Measurements from ENCODE around the gene ZBTB2.
"Not testable (repeated sequence)": the region's sequence is repeated elsewhere in the genome, so short reads cannot be mapped to it uniquely, and the experiment has no call there.

ZBTB2 gene

DNA sequence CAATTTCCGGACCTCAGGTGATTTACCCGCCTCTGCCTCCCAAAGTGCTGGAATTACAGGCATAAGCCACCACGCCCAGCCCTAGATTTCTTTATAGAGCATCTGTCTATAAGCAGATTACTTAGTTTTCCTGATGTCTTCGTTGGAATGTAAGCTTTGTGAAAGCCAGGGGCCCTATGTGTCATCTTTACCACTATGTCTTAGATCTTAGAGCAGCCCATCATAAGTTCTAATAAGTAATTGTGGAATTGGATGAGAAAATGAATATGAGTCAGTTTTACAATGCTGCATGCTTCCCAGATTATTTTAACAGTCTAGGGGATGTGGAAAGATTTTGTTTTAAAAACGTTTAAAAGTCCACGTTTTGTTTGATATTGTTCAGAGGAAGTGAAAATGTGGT, 9.1 kb upstream of the ZBTB2 start:
- DNase-seq: no peak

DNA sequence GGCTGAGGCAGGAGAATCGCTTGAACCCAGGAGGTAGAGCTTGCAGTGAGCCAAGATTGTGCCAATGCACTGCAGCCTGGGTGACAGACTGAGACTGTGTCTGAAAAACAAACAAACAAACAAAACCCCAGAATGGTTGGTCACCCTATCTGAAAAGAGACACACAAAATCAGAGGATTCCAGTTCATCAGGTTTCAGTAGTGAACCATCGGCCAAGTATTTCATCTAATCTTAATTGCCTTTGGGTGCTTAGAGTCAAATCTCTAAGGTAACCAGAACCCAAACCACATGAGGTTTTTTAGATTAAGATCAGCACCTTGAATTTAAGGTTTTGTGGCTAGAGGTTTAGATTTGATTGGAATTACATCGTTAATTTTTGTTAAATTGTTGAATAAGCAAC, 8.3 kb upstream of the ZBTB2 start:
- no peak for DNase-seq

DNA sequence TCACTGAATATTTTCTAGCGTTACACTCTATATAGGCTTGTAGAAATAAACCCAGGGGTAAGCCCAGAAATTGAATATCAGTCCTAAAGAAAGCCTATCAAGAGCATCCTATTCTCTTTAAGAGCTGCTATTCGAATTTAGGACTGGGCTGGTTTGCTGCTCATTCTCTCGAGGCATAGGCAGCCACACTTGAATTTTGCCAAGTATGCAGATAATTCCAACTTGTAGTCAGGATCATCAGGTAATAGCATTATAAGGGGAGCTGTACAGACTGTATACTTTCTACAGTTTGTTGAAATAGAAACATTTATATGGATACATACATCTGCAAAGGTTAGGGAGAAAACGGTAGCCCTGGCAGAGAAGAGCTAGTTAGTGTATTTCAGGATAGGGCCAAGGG, 2.1 kb upstream of the ZBTB2 start:
- DNase-seq: no peak

DNA sequence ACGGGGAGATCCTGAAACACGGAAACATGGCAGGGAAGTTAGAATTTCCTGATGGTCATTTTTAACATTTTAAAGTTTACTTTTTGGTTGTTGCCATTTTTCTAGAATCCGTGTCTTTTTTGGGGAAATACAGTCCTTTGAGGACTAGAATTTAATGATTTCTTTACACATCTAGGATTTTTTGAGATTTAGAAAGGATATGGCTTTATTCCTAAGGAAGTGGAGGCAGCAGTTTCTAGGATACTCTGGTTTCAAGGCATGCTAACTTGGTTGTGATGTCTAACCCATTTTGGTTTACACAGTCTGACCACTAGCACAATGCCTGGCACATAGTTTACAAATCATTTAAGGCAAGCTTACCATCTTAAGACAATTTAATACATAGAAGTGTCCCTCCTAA, 1.1 kb upstream of the ZBTB2 start:
- no peak for DNase-seq

DNA sequence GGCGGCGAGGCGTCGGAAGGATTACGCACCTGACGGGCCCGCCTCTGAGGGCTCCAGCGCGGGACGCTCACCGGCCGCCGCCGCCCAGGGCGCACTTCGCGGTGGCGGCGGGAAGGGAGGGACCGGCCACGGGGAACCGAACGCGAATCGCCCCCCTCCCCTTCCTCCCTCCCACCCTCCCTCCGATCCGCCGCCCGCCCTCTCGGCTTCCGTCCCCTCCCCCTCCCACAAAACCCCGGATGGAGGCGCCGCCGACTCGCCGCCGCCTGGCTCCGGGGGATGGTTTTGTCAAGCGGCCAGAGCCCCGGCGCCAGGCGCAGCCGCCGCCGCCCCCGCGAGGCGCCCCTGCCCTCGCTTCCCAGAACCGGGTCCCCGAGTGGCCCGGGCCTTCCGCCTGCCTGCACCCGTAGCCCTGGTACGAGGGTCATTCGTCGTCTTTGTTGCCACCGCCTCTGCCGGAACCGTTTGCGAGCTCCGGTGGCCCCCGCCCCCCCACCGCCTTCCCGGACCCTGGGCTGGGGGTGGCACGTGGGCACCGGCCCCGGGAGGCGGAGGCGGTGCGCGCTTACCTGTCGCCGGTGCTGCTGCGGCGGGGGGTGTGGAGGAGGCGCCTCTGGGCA, 398 bp downstream of the ZBTB2 start:
- peak; percentile 91 for DNase-seq

DNA sequence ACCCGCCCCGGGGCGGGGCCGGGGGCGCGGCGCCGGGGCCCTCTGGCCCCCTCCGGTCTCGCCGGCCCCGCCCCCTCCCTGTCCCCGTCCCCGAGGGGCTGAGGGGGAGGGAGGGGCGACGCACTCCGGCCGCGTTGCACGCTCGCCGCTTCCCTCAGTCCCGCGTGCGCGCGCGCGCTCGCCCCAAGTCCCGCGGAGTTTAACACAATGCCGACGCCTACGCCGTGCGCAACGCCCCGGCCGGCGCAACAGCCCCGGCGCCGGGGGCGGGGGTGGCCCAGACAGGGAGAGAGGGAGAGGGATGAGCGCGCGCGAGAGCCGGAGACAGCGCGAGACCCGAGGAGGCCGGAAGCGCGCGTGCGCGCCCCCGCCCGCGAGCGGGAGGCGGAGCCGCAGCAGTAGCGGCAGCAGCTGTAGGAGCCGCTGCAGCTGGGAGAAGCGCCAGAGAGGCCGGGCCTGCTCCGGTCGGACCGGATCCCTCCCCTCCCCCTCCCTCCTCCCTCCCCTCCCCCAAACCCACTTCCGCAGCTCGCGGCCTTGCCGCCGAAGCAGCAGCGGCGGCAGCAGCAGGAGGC, 996 bp downstream of the ZBTB2 start:
- peak; percentile 98 for DNase-seq

DNA sequence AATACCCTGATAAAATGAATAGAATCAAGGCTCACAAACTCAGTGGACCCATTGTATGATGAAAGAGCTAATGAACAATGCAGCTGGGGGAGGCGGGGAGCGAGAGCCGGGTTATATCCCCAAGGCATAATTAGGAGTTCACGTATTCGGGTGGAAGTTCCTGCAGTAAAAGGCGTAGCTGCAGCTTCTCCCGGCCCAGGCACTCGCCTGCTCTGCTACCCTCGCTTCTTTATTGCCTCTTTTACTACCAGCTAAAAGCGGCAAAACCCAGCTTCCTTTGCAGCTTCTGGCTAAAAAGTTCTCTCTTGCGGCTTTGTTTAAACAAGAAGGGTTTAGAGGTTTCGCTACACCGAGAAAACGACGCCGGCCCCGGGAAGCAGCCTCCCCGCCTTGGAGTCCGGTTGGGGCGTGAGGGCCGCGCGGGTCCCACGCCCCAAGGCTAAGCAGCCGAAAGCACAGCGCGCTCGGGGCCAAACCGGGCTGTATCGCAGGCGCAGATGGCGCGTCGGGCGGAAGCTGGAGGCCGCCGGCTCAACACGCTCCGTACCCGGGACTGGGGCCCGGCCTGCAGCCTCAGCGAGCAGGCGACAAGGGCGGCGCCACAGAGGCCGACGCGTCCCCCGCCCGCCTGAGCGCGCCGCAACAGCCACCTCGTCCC, 1.6 kb downstream of the ZBTB2 start:
- DNase-seq: no peak

DNA sequence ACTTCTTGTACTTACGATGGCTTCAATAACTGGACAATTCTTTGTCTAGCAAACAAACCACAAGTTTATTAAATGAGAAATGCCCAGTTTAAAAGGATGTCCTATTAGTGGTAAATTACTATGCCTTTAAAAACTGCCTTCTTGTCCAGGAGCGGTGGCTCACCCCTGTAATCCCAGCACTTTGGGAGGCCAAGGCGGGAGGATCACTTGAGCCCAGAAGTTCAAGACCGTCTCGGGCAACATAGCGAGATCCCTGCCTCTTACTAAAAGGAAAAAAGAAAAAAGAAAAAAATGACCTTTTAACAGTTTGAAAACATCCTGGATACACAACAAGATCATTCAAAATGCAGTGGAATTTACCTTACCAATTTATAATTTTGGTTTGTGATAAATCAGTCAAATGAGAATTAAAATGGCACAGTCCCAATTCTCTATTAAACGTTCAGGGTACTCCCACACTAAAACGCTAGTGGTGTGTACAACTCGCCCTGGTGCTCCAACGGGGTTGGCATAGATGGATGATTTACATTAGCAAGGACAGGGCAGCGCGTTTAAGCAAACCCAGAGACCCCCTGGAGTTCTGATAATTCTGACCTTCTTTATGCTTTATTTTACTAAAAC, 2.3 kb downstream of the ZBTB2 start:
- DNase-seq: no peak

DNA sequence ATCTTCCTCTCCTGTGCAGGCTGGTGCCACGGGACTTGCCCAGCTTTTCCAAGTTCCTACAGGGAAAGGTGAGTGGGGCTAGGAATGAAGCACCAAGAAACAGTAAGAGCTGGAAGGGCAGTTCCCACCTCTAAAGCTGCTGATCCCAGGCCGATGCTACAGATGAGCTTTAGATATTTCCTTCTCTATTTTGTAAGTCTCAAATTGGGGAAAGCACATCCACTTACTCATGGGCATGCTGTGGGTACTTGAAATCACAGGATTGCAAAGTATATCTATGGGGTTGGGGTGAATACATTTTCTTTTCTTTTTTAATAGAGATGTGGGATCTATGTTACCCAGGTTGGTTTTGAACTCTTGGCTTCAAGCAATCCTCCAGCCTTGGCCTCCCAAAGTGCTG, 3.1 kb downstream of the ZBTB2 start:
- DNase-seq: no peak

DNA sequence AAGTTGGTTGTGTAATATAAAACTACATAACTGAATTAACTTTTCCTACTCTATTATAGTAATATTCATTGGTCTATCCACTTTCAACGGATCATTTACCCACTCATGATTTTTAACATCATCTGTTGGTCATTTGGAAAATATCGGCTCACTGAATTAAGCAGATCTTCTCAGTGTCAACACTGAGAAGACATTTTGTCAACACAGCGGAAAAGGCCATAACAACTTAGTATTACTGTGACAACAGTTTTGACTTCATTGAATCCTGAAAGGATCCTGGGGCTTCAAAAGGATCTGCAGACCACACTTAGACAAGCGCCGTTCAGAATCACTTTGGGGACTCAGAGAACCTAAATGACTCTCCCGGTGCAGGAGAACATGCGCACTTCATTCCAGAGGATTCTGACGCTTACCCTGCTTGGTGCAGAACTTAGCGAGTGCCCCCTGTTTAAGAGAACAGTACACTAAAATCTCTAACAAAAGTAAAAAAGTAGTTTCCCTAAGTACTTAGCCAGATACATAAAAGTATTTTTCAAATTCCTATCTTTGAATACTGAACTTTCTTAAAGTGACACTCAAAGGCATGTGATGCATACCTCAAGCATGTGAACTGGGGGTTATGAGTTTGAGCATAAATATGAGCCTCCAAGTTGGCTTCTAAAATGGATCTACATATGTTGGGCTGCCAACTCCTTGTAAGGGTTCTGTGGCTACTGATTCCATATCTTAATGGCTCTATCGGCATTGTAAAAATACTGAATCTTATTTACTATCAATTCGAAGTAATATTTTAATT, 4.0 kb downstream of the ZBTB2 start:
- DNase-seq: no peak

DNA sequence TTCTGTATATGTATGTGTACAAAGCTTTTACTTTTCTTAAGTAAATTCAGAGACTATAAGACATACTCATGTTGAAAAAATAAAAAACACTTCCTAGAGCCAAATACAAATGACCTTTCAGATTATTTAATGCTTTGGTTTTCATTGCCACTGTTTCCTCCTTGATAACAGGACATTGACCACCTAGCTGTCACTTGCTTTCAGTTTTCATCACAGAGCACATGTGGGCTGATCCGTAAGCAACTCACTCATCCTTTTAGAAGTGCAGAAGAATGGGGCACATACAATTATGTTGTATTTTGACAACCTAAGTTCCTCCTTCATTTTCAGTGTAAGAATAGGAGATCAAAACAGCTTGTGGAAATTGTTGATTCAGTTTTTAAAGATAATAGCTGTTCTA, 6.2 kb downstream of the ZBTB2 start:
- no peak for DNase-seq

DNA sequence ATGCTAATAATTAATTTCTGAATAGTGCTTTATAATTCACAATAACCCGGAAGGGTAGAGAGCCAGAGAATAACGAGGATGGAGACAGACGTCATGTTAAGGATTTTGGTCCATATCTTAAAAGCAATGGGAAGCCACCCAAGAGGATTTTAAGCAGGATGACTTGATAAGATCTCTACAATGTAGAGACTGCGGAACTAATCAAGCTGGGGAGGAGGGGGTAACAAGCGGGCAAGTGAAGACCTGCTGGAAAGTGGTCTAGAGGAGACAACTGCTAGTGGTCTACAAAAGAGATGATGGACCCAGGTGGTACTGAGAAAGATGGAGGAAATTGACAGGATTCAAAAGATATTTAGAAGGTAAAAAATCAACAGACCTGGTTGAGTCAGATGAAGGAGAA, 7.2 kb downstream of the ZBTB2 start:
- no peak for DNase-seq

DNA sequence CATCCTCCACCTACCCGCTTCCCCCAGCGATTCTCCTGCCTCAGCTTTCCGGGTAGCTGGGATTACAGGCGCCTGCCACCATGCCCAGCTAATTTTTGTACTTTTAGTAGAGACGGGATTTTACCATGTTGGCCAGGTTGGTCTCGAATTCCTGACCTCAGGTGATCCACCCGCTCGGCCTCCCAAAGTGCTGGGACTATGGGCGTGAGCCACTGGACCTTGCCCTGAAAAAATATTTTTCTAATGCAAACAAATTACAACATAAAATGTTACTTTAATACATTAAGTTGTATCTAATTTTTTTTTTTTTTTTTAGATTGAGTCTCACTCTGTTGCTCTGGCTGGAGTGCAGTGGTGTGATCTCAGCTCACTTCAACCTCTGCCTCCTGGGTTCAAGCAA, 8.7 kb downstream of the ZBTB2 start:
- DNase-seq: not testable (repeated sequence)

DNA sequence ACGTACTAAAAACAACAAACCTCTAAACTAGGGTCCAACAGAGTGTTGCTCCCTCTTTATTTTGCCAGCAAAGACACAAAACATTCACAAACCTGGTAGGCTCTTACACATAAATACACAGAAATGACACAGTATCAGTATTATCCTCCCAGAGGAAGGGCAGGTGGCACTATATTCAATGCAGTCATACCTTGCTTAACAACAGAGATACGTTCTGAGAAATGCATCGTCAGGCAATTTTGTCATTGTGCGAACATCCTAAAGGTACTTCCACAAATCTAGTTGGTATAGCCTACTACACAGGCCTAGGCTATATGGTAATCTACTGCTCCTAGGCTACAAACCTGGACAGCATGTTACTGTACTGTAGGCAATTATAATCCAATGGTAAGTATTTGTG, 9.6 kb downstream of the ZBTB2 start:
- DNase-seq: no peak

DNA sequence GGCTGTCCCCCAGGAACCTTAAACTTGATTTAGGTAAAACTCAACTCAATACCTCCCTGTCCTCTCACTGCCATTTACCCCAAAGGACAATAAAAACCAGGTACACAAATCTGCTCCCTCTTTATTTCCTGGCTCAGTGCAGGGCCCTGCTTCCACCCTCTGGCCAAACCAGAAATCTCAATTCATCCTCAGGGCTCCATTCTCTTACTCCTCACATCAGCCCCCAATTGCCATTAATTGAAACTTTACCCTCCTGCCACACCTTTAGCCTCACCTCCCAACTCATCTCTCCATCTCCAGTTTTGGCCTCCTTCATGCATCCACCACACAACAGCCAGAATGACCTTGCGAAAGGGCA, 10.5 kb downstream of the ZBTB2 start:
- no peak for DNase-seq

DNA sequence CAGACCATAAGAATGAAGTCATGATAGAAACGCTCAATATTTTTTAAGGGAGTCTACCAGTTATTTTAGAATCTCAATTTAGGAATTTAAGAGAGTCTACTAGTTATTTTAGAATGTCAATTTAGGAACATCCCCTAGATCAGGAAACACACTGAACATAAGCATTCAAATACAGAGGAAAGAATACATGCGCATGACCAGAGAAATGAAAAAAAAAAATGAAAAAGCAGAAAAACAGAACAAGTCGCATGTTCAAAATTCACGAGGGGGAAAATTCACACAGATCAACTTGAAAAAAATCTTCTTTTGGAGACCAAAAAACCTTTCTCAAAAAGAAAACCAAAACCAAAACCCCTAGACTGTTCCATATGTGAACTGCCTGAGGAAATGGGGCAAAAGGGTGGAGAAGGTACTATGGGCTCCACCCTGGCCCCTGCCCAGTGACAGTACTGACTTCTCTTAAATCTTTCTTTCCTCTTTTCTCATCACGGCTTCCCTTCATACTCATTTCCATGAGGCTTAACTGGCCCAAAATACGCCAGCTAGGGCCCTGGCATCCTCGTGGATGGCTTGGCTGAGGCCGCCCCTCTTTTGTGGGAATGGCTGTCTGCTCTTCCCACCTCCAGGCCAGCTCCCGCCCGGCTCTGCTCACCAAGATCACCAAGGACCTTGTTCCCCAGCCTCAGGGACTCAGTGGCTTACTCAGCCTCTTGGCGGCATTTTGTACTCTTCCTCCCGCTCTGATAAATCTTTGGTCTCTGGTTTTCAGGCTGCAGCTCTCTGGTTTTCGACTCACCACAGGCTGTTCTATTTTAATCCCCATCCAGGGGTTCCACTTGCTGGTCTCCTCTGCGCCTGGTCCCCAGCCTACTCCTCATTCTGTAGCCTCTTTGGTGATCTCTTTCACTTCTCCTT, 11.2 kb downstream of the ZBTB2 start:
- no peak for DNase-seq

DNA sequence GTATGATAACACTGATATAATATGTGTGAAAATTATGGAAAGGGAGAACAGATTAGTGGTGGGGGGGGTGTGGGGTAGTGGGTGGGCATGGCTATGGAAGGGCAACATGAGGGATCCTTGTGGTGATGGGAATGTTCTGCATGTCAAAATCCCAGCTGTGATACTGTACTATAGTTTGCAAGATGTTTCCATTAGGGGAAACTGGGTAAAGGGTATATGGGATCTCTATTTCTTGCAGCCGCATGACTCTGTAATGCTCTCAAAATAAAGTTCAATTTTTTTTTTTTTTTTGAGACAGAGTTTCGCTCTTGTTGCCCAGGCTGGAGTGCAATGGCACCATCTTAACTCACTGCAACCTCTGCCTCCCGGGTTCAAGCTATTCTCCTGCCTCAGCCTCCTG, 14.3 kb downstream of the ZBTB2 start:
- DNase-seq: no peak

DNA sequence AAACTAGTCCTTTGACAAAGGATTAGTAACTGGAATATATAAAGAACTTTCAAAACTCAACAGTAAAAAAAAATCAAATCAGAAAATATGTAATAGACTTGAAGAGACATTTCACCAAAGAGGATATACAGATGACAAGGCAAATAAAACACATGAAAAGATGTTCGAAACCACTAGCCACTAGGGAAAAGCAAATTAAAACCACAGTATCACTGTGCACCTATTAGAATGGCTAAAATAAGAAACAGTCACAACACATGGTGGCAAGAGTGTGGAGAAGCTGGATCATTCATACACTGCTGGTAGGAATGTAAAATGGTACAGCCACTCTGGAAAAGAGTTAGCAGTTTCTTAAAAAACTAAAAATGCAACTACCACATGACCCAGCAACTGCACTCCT, 14.9 kb downstream of the ZBTB2 start:
- DNase-seq: no peak

DNA sequence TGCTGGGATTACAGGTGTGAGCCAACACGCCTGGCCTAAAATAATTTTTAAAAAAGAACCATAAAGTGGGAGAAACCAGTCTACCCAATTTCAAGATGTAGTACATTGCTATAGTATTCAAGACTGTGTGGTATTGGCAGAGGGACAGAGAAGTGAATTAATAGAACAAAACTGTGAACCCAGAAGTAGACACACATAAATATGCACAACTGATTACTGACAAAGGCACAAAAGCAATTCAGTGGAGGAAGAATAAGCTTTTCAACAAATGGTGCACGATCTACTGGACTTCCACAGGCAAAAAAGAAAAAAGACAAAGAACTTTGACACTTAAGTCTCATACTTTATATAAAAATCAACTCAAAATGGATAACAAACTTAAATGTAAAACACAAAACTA, 15.5 kb downstream of the ZBTB2 start:
- DNase-seq: no peak

DNA sequence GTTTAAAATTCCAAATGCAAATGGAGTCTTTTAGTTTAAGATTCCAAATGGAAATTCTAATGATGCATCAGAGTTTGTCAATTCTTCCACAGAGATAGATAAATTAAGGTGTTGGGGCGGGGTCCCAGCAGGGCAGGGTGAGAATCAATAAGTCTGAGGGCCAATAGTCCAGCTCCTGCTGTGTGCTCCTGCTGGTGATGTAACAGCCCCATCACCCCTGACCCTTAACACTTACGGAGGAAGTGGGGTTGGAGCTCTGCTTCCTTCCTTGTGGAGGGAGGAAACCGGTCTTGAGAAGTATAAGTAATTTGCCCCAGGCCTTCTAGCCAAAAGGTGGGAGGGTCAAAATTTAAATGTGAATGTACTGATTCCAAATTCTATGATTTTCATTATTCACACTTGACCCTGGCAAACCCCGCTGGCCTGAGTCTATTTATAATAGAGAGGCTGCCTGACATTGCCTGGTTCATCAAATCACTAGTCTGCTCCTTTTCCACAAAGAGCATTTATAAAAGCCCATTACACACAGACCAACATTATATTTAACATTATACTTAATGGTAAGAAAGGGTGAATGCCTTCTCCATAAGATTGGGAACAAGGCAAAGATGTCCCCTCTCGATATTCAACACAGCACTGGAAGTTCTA, 17.2 kb downstream of the ZBTB2 start:
- no peak for DNase-seq

DNA sequence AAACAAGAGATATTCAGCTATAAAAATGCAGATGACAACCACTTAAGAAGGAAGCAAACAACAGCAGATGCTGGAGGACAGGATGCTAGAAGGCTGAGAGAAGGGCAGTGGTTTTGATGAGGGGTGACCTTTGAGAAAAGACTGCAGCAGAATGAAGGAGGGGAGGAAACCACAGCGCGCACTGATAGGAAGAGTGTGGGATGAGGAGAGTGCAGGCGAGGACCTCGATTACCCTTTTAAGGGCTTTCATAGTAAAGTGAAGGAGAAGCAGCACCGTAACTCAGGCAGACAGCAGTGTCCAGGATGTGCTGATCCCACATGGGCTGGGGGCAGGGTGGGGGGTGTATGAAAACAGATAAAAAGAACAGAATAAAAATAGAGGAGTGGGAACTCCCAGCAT, 19.2 kb downstream of the ZBTB2 start:
- DNase-seq: peak; percentile 59

DNA sequence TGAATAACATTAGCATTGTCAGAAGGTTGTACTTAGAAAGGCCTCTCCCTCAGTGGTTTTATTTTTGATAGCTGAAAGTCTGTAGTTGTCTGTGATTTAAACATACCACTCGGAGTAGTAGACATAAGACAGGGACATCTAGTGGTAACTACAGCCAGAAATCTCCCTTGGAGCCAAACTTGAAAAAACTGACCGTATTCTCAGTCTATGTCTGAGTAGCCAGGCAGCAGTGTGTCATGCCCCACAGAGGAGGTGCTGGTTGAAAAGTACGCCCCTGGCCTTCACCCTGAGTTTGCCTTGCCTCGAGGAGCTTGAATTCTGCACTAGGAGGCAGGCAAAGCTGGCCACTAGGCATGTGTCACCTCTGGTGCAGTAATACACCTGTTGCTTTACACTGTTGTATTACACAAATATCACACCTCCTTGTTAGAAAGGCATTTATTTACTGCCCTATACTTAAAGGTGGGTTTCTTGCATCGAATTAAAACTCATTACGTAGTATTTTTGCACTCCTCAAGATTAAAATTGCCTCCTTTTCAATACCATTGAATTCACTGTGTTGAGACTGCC, 20.8 kb downstream of the ZBTB2 start:
- DNase-seq: peak; percentile 53

All from activated CD8-positive, alpha-beta memory T cell treated with anti-CD3 and anti-CD28 coated beads for 24 hours (primary cell).